ENCODE measurements around the gene BLMH. TPM values are rescaled to one million over a fixed set of nuclear protein-coding genes. Genes with fewer than 3 reads are reported as not detected.
A peak's percentile ranks its signal among the peaks of the same experiment; 100 is the strongest.

The BLMH gene
- total and polyA plus RNA-seq, 4 donors, result 20.0 to 37.8 (median 27.4) TPM

- intact Hi-C loops (cut with DNase I), result loop anchor here in 1 of 2 donors (10.0 kb wide), 2 partner anchors 77 to 137 kb away; partner anchors contain the start of gene CPD
- ATAC-seq (ENCODE audit: low FRiP score) (peak; percentile 17), DNase-seq (peak in 1 of 2 donors; percentile 42)
- no peaks in the 10 kb centered on the region for H3K9me3 ChIP-seq (ENCODE audit: control insufficient read depth, low read length)
- H3K27me3 ChIP-seq (ENCODE audit: control insufficient read depth in 1 of 2, insufficient read depth in 2 of 2, low read length in 1 of 2), result no peaks in the 10 kb centered on the region
- H3K4me3 ChIP-seq (ENCODE audit: low read length in 2 of 2), result no peak overlapping the region
- H3K36me3 ChIP-seq (ENCODE audit: control insufficient read depth in 1 of 2, insufficient read depth in 2 of 2, low read length in 1 of 2), result no peaks in the 10 kb centered on the region
- WGBS, 2 donors, result 93 to 95% methylated on average over 4 of the region's 4 CpGs
- no peak overlapping the region for H3K27ac ChIP-seq (ENCODE audit: low read depth in 1 of 2, low read length in 2 of 2)
- no peaks in the 10 kb centered on the region for H3K4me1 ChIP-seq (ENCODE audit: control insufficient read depth in 1 of 2, insufficient read depth in 2 of 2, low read length in 2 of 2)
Observed at GRCh38 chr17:30297715-30298114, 6.0 kb upstream of the BLMH start.

GRCh38 chr17:30296499-30297080 is 4.8 kb upstream of the BLMH start:
- ATAC-seq (ENCODE audit: low FRiP score) (no peak), DNase-seq (peak in 1 of 2 donors; percentile 59)
- no peak overlapping the region for H3K4me3 ChIP-seq (ENCODE audit: low read length in 2 of 2)
- peak overlapping the region; percentile 59 to 86 for H3K27ac ChIP-seq (ENCODE audit: low read depth in 1 of 2, low read length in 2 of 2)
- no peaks in the 10 kb centered on the region for H3K4me1 ChIP-seq (ENCODE audit: control insufficient read depth in 1 of 2, insufficient read depth in 2 of 2, low read length in 2 of 2)
- 4 to 7% methylated on average over 5 of the region's 5 CpGs for WGBS, 2 donors
- no peaks in the 10 kb centered on the region for H3K9me3 ChIP-seq (ENCODE audit: control insufficient read depth, low read length)
- no peaks in the 10 kb centered on the region for H3K36me3 ChIP-seq (ENCODE audit: control insufficient read depth in 1 of 2, insufficient read depth in 2 of 2, low read length in 1 of 2)
- no peaks in the 10 kb centered on the region for H3K27me3 ChIP-seq (ENCODE audit: control insufficient read depth in 1 of 2, insufficient read depth in 2 of 2, low read length in 1 of 2)
- intact Hi-C loops (cut with DNase I), result loop anchor here in 1 of 2 donors (10.0 kb wide), 2 partner anchors 78 to 138 kb away; partner anchors contain the start of gene CPD

- no peaks in the 10 kb centered on the region for H3K36me3 ChIP-seq (ENCODE audit: control insufficient read depth in 1 of 2, insufficient read depth in 2 of 2, low read length in 1 of 2)
- intact Hi-C loops (cut with DNase I), result loop anchor here in 1 of 2 donors (10.0 kb wide), 2 partner anchors 82 to 142 kb away; partner anchors contain the start of gene CPD
- H3K4me1 ChIP-seq (ENCODE audit: control insufficient read depth in 1 of 2, insufficient read depth in 2 of 2, low read length in 2 of 2), result no peaks in the 10 kb centered on the region
- no peak for ATAC-seq (ENCODE audit: low FRiP score)
- H3K27ac ChIP-seq (ENCODE audit: low read depth in 1 of 2, low read length in 2 of 2), result peak overlapping the region in 1 of 2 donors; percentile 92
- no peaks in the 10 kb centered on the region for H3K27me3 ChIP-seq (ENCODE audit: control insufficient read depth in 1 of 2, insufficient read depth in 2 of 2, low read length in 1 of 2)
- no peaks in the 10 kb centered on the region for H3K9me3 ChIP-seq (ENCODE audit: control insufficient read depth, low read length)
- no peak for DNase-seq
- WGBS, 2 donors, result 34 to 36% methylated on average over 17 of the region's 17 CpGs
- peak overlapping the region; percentile 81 to 82 for H3K4me3 ChIP-seq (ENCODE audit: low read length in 2 of 2)
Observed at GRCh38 chr17:30292286-30292858, 628 bp upstream of the BLMH start.

- DNase-seq (peak; percentile 50 to 81), ATAC-seq (ENCODE audit: low FRiP score) (peak; percentile 49)
- 2% methylated on average over 21 to 22 of the region's 22 CpGs for WGBS, 2 donors
- Histone ChIP-seq H3K27me3 (ENCODE audit: control insufficient read depth in 1 of 2, insufficient read depth in 2 of 2, low read length in 1 of 2) (no peaks in the 10 kb centered on the region), H3K4me3 (ENCODE audit: low read length in 2 of 2) (peak overlapping the region; percentile 81 to 82), H3K4me1 (ENCODE audit: control insufficient read depth in 1 of 2, insufficient read depth in 2 of 2, low read length in 2 of 2) (no peaks in the 10 kb centered on the region), H3K9me3 (ENCODE audit: control insufficient read depth, low read length) (no peaks in the 10 kb centered on the region), H3K27ac (ENCODE audit: low read depth in 1 of 2, low read length in 2 of 2) (no peak overlapping the region), H3K36me3 (ENCODE audit: control insufficient read depth in 1 of 2, insufficient read depth in 2 of 2, low read length in 1 of 2) (peaks cover 0 to 3% of the 10 kb centered on the region in 2 donors)
- intact Hi-C loops (cut with DNase I), result loop anchor here in 1 of 2 donors (10.0 kb wide), 2 partner anchors 84 to 144 kb away; partner anchors contain the start of gene CPD
Observed at GRCh38 chr17:30290696-30291542, 825 bp downstream of the BLMH start.

DNA sequence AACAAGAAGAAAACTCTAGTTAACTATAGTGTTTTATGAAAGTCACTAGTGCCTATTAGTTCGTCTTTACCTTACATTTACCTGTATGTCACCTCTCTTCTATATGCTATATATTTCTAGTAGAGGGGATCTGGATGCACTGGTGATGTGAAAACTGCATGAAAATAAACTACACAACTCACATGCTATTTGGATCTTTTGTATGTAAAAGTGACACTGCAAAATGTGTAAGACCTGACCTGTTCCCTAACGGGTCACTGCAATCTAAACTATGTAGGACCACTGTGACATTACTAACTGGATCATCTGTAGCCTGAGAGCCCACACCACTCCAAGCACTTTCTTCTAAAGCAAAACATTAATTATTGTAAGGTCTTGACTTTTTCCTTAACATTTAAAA is 1.7 kb downstream of the BLMH start:
- no peak overlapping the region for H3K4me3 ChIP-seq (ENCODE audit: low read length in 2 of 2)
- intact Hi-C loops (cut with DNase I), result loop anchor here in 1 of 2 donors (10.0 kb wide), 2 partner anchors 85 to 145 kb away; partner anchors contain the start of gene CPD
- no peaks in the 10 kb centered on the region for H3K4me1 ChIP-seq (ENCODE audit: control insufficient read depth in 1 of 2, insufficient read depth in 2 of 2, low read length in 2 of 2)
- 64 to 76% methylated on average over 2 of the region's 2 CpGs for WGBS, 2 donors
- no peaks in the 10 kb centered on the region for H3K27me3 ChIP-seq (ENCODE audit: control insufficient read depth in 1 of 2, insufficient read depth in 2 of 2, low read length in 1 of 2)
- H3K27ac ChIP-seq (ENCODE audit: low read depth in 1 of 2, low read length in 2 of 2), result no peak overlapping the region
- no peak for DNase-seq
- peaks cover 0 to 3% of the 10 kb centered on the region in 2 donors for H3K36me3 ChIP-seq (ENCODE audit: control insufficient read depth in 1 of 2, insufficient read depth in 2 of 2, low read length in 1 of 2)
- no peak for ATAC-seq (ENCODE audit: low FRiP score)
- H3K9me3 ChIP-seq (ENCODE audit: control insufficient read depth, low read length), result no peaks in the 10 kb centered on the region

- H3K27me3 ChIP-seq (ENCODE audit: control insufficient read depth in 1 of 2, insufficient read depth in 2 of 2, low read length in 1 of 2), result no peaks in the 10 kb centered on the region
- DNase-seq, result no peak
- H3K27ac ChIP-seq (ENCODE audit: low read depth in 1 of 2, low read length in 2 of 2), result no peak overlapping the region
- no peaks in the 10 kb centered on the region for H3K9me3 ChIP-seq (ENCODE audit: control insufficient read depth, low read length)
- peaks cover 0 to 4% of the 10 kb centered on the region in 2 donors for H3K4me1 ChIP-seq (ENCODE audit: control insufficient read depth in 1 of 2, insufficient read depth in 2 of 2, low read length in 2 of 2)
- no peak overlapping the region for H3K4me3 ChIP-seq (ENCODE audit: low read length in 2 of 2)
- ATAC-seq (ENCODE audit: low FRiP score), result no peak
- H3K36me3 ChIP-seq (ENCODE audit: control insufficient read depth in 1 of 2, insufficient read depth in 2 of 2, low read length in 1 of 2), result peaks cover 2 to 4% of the 10 kb centered on the region in 2 donors
- intact Hi-C loops (cut with DNase I), result loop anchor here in 1 of 2 donors (5.0 kb wide), 1 partner anchor 152 kb away; no protein-coding TSS in a partner anchor
Observed at GRCh38 chr17:30279156-30279555, 12.6 kb downstream of the BLMH start.

DNA sequence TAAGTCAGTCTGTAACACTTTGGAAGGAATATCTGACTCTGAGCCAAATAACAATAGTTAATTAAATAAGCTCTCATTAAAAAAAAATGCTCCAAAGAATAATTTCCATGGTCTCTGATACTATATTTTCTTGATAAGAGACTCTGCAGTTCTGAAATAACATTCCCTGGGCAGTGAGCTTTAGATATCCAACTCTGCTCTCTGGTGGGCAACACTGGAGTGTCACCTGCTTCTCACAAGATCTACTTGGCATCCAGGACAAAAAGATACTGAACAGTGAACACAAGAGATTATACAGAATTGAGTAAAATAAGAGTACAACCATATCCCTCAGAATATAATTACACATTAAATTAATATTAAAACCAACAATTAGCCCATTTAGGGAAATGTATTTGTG is 13.7 kb downstream of the BLMH start:
- Histone ChIP-seq H3K27ac (ENCODE audit: low read depth in 1 of 2, low read length in 2 of 2) (no peak overlapping the region), H3K9me3 (ENCODE audit: control insufficient read depth, low read length) (no peaks in the 10 kb centered on the region), H3K4me1 (ENCODE audit: control insufficient read depth in 1 of 2, insufficient read depth in 2 of 2, low read length in 2 of 2) (peaks cover 0 to 4% of the 10 kb centered on the region in 2 donors), H3K4me3 (ENCODE audit: low read length in 2 of 2) (no peak overlapping the region), H3K27me3 (ENCODE audit: control insufficient read depth in 1 of 2, insufficient read depth in 2 of 2, low read length in 1 of 2) (no peaks in the 10 kb centered on the region), H3K36me3 (ENCODE audit: control insufficient read depth in 1 of 2, insufficient read depth in 2 of 2, low read length in 1 of 2) (peaks cover 2 to 4% of the 10 kb centered on the region in 2 donors)
- ATAC-seq (ENCODE audit: low FRiP score) (peak; percentile 62), DNase-seq (no peak)
- intact Hi-C loops (cut with DNase I), result loop anchor here in 1 of 2 donors (5.0 kb wide), 1 partner anchor 151 kb away; no protein-coding TSS in a partner anchor

DNA sequence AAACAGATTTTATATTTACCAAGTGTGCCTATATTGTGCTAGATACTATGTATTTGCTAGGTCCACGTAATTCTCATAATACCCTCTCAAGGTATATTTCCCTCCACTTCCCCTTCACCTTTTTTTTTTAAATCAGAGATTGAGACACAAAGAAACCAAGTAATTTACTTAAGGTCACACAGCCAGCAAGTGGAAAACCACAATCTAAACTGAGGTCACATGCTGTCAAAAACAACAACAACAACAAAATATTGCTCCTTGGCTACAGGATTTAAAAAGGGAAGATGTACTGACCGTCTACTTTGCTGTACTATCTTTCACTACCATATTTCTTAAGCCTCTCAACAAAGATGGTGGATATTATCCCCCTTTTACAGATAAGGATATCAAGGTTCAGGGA is 15.8 kb downstream of the BLMH start:
- intact Hi-C loops (cut with DNase I), result loop anchor here in 1 of 2 donors (5.0 kb wide), 1 partner anchor 149 kb away; no protein-coding TSS in a partner anchor
- no peak overlapping the region for H3K27ac ChIP-seq (ENCODE audit: low read depth in 1 of 2, low read length in 2 of 2)
- H3K36me3 ChIP-seq (ENCODE audit: control insufficient read depth in 1 of 2, insufficient read depth in 2 of 2, low read length in 1 of 2), result peaks cover 8% of the 10 kb centered on the region in 2 donors
- no peaks in the 10 kb centered on the region for H3K9me3 ChIP-seq (ENCODE audit: control insufficient read depth, low read length)
- no peak for ATAC-seq (ENCODE audit: low FRiP score)
- H3K27me3 ChIP-seq (ENCODE audit: control insufficient read depth in 1 of 2, insufficient read depth in 2 of 2, low read length in 1 of 2), result no peaks in the 10 kb centered on the region
- WGBS, 2 donors, result 90 to 95% methylated on average over 2 of the region's 2 CpGs
- H3K4me3 ChIP-seq (ENCODE audit: low read length in 2 of 2), result no peak overlapping the region
- H3K4me1 ChIP-seq (ENCODE audit: control insufficient read depth in 1 of 2, insufficient read depth in 2 of 2, low read length in 2 of 2), result peaks cover 0 to 4% of the 10 kb centered on the region in 2 donors
- DNase-seq, result no peak
